ENCODE results near the gene TMEM200A.

DNA sequence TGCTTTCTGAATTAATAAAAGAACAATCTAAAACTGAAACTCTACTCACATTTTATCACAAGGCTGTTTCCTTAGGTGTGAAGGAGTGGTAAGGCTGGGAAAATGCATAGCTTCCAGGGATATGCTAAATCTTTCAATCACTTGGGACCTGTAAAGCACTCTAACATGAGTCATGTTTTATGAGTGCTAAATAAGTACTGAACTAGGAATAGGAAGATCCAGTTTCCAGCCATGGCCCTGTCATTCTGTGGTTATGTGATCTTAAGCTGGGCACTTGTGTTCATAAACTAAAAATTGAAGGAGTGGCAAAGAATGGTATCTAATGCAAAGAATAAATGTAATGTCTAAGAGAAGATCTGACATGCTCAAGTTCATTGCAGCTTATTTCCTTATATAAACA, 6.1 kb upstream of the TMEM200A start:
- TF ChIP-seq, protein P1, sequence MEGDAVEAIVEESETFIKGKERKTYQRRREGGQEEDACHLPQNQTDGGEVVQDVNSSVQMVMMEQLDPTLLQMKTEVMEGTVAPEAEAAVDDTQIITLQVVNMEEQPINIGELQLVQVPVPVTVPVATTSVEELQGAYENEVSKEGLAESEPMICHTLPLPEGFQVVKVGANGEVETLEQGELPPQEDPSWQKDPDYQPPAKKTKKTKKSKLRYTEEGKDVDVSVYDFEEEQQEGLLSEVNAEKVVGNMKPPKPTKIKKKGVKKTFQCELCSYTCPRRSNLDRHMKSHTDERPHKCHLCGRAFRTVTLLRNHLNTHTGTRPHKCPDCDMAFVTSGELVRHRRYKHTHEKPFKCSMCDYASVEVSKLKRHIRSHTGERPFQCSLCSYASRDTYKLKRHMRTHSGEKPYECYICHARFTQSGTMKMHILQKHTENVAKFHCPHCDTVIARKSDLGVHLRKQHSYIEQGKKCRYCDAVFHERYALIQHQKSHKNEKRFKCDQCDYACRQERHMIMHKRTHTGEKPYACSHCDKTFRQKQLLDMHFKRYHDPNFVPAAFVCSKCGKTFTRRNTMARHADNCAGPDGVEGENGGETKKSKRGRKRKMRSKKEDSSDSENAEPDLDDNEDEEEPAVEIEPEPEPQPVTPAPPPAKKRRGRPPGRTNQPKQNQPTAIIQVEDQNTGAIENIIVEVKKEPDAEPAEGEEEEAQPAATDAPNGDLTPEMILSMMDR (IDR thresholded peaks at IDR 0.05; ENCODE audit: extremely low read depth in 1 of 2, insufficient read depth in 1 of 2, low read depth in 1 of 2, low read length in 2 of 2) = no peak
- TF ChIP-seq, protein P2, sequence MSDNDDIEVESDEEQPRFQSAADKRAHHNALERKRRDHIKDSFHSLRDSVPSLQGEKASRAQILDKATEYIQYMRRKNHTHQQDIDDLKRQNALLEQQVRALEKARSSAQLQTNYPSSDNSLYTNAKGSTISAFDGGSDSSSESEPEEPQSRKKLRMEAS (IDR thresholded peaks at IDR 0.05; ENCODE audit: insufficient read depth, insufficient read length) = no peak
- TF ChIP-seq POLR2A (IDR thresholded peaks at IDR 0.05; ENCODE audit: low read depth, low read length) (no peak), POLR2AphosphoS5 (IDR thresholded peaks at IDR 0.05; ENCODE audit: insufficient read depth, low read depth, low read length) (no peak), MYC (IDR thresholded peaks at IDR 0.05; ENCODE audit: low read depth, low read length) (no peak), FOS (IDR thresholded peaks at IDR 0.05; ENCODE audit: borderline replicate concordance, insufficient read depth, low read length) (no peak)

All from endothelial cell of umbilical vein (primary cell).